DMS79 treated with DMSO at 0.1 percent for 48 hours (cell line): Measurements from ENCODE around the gene ANKRD44.
"Not testable (repeated sequence)": the region's sequence is repeated elsewhere in the genome, so short reads cannot be mapped to it uniquely, and the experiment has no call there.

Source experiments
- DNase-seq: peaks from one replicate; lab custom pipeline; 2025; lab: John Stamatoyannopoulos, UW

ANKRD44 gene

GRCh38 chr2:197315371-197315770 lies 4.8 kb upstream of the ANKRD44 start:
- no peak for DNase-seq

GRCh38 chr2:197312186-197312585 lies 1.6 kb upstream of the ANKRD44 start:
- no peak for DNase-seq

- DNase-seq: no peak
Observed at GRCh38 chr2:197311421-197312033, 947 bp upstream of the ANKRD44 start.

GRCh38 chr2:197310987-197311420 lies 424 bp upstream of the ANKRD44 start:
- DNase-seq: peak; percentile 9

- DNase-seq: peak; percentile 38
Observed at GRCh38 chr2:197309691-197310231, 819 bp downstream of the ANKRD44 start.

GRCh38 chr2:197308996-197309690 lies 1.4 kb downstream of the ANKRD44 start:
- no peak for DNase-seq

GRCh38 chr2:197308585-197308984 lies 2.0 kb downstream of the ANKRD44 start:
- DNase-seq: no peak

GRCh38 chr2:197307933-197308521 lies 2.6 kb downstream of the ANKRD44 start:
- DNase-seq: no peak

- no peak for DNase-seq
Observed at GRCh38 chr2:197307236-197307932, 3.2 kb downstream of the ANKRD44 start.

- DNase-seq: peak; percentile 35
Observed at GRCh38 chr2:197306696-197307040, 3.9 kb downstream of the ANKRD44 start.

- DNase-seq: no peak
Observed at GRCh38 chr2:197306024-197306695, 4.4 kb downstream of the ANKRD44 start.

GRCh38 chr2:197304556-197305011 lies 6.0 kb downstream of the ANKRD44 start:
- no peak for DNase-seq

- DNase-seq: no peak
Observed at GRCh38 chr2:197300139-197300538, 10.4 kb downstream of the ANKRD44 start.

GRCh38 chr2:197298609-197299008 lies 12.0 kb downstream of the ANKRD44 start:
- DNase-seq: no peak

GRCh38 chr2:197297772-197298318 lies 12.7 kb downstream of the ANKRD44 start:
- DNase-seq: no peak

GRCh38 chr2:197297266-197297665 lies 13.3 kb downstream of the ANKRD44 start:
- no peak for DNase-seq

- no peak for DNase-seq
Observed at GRCh38 chr2:197296835-197297234, 13.7 kb downstream of the ANKRD44 start.

GRCh38 chr2:197294260-197294659 lies 16.3 kb downstream of the ANKRD44 start:
- no peak for DNase-seq

GRCh38 chr2:197293252-197294007 lies 17.1 kb downstream of the ANKRD44 start:
- no peak for DNase-seq

- DNase-seq: no peak
Observed at GRCh38 chr2:197292619-197293018, 18.0 kb downstream of the ANKRD44 start.

- DNase-seq: not testable (repeated sequence)
Observed at GRCh38 chr2:197287596-197287932, 23.0 kb downstream of the ANKRD44 start.
